ENCODE results near the gene SMTN.
"Not testable (repeated sequence)": the region's sequence is repeated elsewhere in the genome, so short reads cannot be mapped to it uniquely, and the experiment has no call there.

SMTN gene

GRCh38 chr22:31080848-31081649 is at the start of gene SMTN:
SMTN (plus strand) TSS chr22:31081318; CDS start chr22:31083259, 1,941 bp downstream.
- peak; percentile 88 to 90 for DNase-seq

GRCh38 chr22:31036671-31037550 is 44.2 kb upstream of the SMTN start:
- no peak for DNase-seq

GRCh38 chr22:31038686-31039085 is 42.4 kb upstream of the SMTN start:
- no peak for DNase-seq

GRCh38 chr22:31039393-31039792 is 41.7 kb upstream of the SMTN start:
- DNase-seq = no peak

- DNase-seq = no peak
Measured at GRCh38 chr22:31040542-31041398, 40.3 kb upstream of the SMTN start.

- DNase-seq = no peak
Measured at GRCh38 chr22:31044262-31044861, 36.8 kb upstream of the SMTN start.

- no peak for DNase-seq
Measured at GRCh38 chr22:31045900-31046538, 35.1 kb upstream of the SMTN start.

GRCh38 chr22:31046539-31047226 is 34.4 kb upstream of the SMTN start:
- no peak for DNase-seq

- no peak for DNase-seq
Measured at GRCh38 chr22:31048570-31048969, 32.5 kb upstream of the SMTN start.

- no peak for DNase-seq
Measured at GRCh38 chr22:31049815-31050420, 31.2 kb upstream of the SMTN start.

GRCh38 chr22:31055117-31055634 is 25.9 kb upstream of the SMTN start:
- no peak for DNase-seq

- DNase-seq = no peak
Measured at GRCh38 chr22:31055635-31056159, 25.4 kb upstream of the SMTN start.

GRCh38 chr22:31056986-31057599 is 24.0 kb upstream of the SMTN start:
- DNase-seq = no peak

GRCh38 chr22:31059663-31060062 is 21.5 kb upstream of the SMTN start:
- not testable (repeated sequence) for DNase-seq

GRCh38 chr22:31062566-31063230 is 18.4 kb upstream of the SMTN start:
- no peak for DNase-seq

GRCh38 chr22:31064369-31064768 is 16.7 kb upstream of the SMTN start:
- DNase-seq = no peak

- DNase-seq = no peak
Measured at GRCh38 chr22:31068970-31069369, 12.1 kb upstream of the SMTN start.

- not testable (repeated sequence) for DNase-seq
Measured at GRCh38 chr22:31069691-31070314, 11.3 kb upstream of the SMTN start.

GRCh38 chr22:31073125-31073524 is 8.0 kb upstream of the SMTN start:
- DNase-seq = not testable (repeated sequence)

All from CD4-positive, alpha-beta T cell treated with Interleukin-4 for 1 hour (primary cell).